Suprapubic skin (tissue), 3 donors: ENCODE results near the gene SMIM41.

Source experiments
- CTCF ChIP-seq, 2 donors: fragments of 200-600 bp in 1 of 2; fragments of 450-650 bp in 1 of 2; sonication (generic) in 1 of 2; IDR thresholded peaks; one replicate each; pipeline ENCODE4 v1.5.1; 2016 to 2019; ENCODE audit warnings: antibody characterized with exemption in 2 of 2, mild to moderate bottlenecking in 1 of 2, moderate library complexity in 1 of 2
- EP300 ChIP-seq: sonication (generic); formaldehyde crosslinking; IDR thresholded peaks from one replicate; pipeline ENCODE4 v1.6.1; 2017; ENCODE audit warnings: antibody characterized with exemption
- POLR2A ChIP-seq, 2 donors: fragments of 450-650 bp; IDR thresholded peaks; one replicate each; pipeline ENCODE4 v1.6.1; 2017; ENCODE audit warnings: antibody characterized with exemption in 2 of 2, mild to moderate bottlenecking in 2 of 2, moderate library complexity in 2 of 2

GRCh38 chr12:52142431-52142830, 62.9 kb downstream of the SMIM41 start:
- TF ChIP-seq POLR2A (IDR thresholded peaks at IDR 0.05) (no peak), CTCF (IDR thresholded peaks at IDR 0.05) (no peak), EP300 (no peak)
